BJ (cell line): Measurements from ENCODE around the gene LRP1B. TPM values are rescaled to one million over a fixed set of nuclear protein-coding genes. Genes with fewer than 3 reads are reported as not detected.

Experiments
- CTCF ChIA-PET: fragments of 350-600 bp; formaldehyde crosslinking; extraction: SDS; loops from one replicate; lab custom pipeline; 2021; ENCODE audit warnings: antibody characterized with exemption, inconsistent platforms; lab: Yijun Ruan, JAX
- POLR2A ChIA-PET: fragments of 300-600 bp; sonication (Branson Sonifier 250); formaldehyde crosslinking; extraction: SDS; loops from one replicate; lab custom pipeline; 2021; ENCODE audit warnings: antibody characterized with exemption; lab: Charles Lee
- DNase-seq: peaks from one replicate; pipeline ENCODE4 v3.0.0-alpha.2; 2011; ENCODE audit warnings: low read depth
- H3K27me3 ChIP-seq: 2 replicates; pipeline ENCODE4 v1.6.0; 2011; ENCODE audit warnings: low read length; ENCODE audit not compliant: control insufficient read depth, insufficient read depth
- H3K36me3 ChIP-seq: 2 replicates; pipeline ENCODE4 v1.5.1; 2011; ENCODE audit warnings: low read length; ENCODE audit not compliant: control insufficient read depth, insufficient read depth
- H3K4me3 ChIP-seq: 2 replicates; pipeline ENCODE4 v1.5.1; 2011; ENCODE audit warnings: low read depth, mild to moderate bottlenecking, control low read depth, low read length
- polyA plus RNA-seq: library from polyadenylated mRNA; depleted of rRNA; stranded (reverse); fragments of >200 nt; gene quantifications from 2 replicates; pipeline ENCODE4 v1.2.3, GENCODE V29; 2011
- TF ChIP-seq, protein P1 (sequence below): IDR thresholded peaks from 2 replicates; pipeline ENCODE4 v1.5.1; 2011; ENCODE audit warnings: low read depth, mild to moderate bottlenecking, control low read depth, inconsistent platforms, low read length, moderate library complexity; ENCODE audit not compliant: insufficient read depth

Gene LRP1B
- polyA plus RNA-seq, 1 experiment = 0.04 TPM

- ChIA-PET POLR2A (no interaction called here), CTCF (no interaction called here)
- TF ChIP-seq, protein P1, sequence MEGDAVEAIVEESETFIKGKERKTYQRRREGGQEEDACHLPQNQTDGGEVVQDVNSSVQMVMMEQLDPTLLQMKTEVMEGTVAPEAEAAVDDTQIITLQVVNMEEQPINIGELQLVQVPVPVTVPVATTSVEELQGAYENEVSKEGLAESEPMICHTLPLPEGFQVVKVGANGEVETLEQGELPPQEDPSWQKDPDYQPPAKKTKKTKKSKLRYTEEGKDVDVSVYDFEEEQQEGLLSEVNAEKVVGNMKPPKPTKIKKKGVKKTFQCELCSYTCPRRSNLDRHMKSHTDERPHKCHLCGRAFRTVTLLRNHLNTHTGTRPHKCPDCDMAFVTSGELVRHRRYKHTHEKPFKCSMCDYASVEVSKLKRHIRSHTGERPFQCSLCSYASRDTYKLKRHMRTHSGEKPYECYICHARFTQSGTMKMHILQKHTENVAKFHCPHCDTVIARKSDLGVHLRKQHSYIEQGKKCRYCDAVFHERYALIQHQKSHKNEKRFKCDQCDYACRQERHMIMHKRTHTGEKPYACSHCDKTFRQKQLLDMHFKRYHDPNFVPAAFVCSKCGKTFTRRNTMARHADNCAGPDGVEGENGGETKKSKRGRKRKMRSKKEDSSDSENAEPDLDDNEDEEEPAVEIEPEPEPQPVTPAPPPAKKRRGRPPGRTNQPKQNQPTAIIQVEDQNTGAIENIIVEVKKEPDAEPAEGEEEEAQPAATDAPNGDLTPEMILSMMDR = no peak
- Histone ChIP-seq H3K27me3 (no peaks in the 10 kb centered on the region), H3K4me3 (no peak overlapping the region), H3K36me3 (no peaks in the 10 kb centered on the region)
- DNase-seq = no peak
Measured at GRCh38 chr2:141316606-141317005, 814.2 kb downstream of the LRP1B start.

- Histone ChIP-seq H3K36me3 (no peaks in the 10 kb centered on the region), H3K27me3 (no peaks in the 10 kb centered on the region), H3K4me3 (no peak overlapping the region)
- TF ChIP-seq, protein P1 = no peak
- DNase-seq = no peak
- CTCF ChIA-PET = no interaction called here
- POLR2A ChIA-PET = no interaction called here
Measured at GRCh38 chr2:141316103-141316502, 814.7 kb downstream of the LRP1B start.

- ChIA-PET POLR2A (no interaction called here), CTCF (no interaction called here)
- H3K27me3 ChIP-seq = no peaks in the 10 kb centered on the region
- no peaks in the 10 kb centered on the region for H3K36me3 ChIP-seq
- DNase-seq = no peak
- TF ChIP-seq, protein P1 = no peak
- no peak overlapping the region for H3K4me3 ChIP-seq
Measured at GRCh38 chr2:141313972-141314371, 816.8 kb downstream of the LRP1B start.

- Histone ChIP-seq H3K36me3 (no peaks in the 10 kb centered on the region), H3K4me3 (no peak overlapping the region), H3K27me3 (no peaks in the 10 kb centered on the region)
- DNase-seq = no peak
- POLR2A ChIA-PET = no interaction called here
- CTCF ChIA-PET = no interaction called here
- TF ChIP-seq, protein P1 = no peak
Measured at GRCh38 chr2:141311430-141311829, 819.4 kb downstream of the LRP1B start.

DNA sequence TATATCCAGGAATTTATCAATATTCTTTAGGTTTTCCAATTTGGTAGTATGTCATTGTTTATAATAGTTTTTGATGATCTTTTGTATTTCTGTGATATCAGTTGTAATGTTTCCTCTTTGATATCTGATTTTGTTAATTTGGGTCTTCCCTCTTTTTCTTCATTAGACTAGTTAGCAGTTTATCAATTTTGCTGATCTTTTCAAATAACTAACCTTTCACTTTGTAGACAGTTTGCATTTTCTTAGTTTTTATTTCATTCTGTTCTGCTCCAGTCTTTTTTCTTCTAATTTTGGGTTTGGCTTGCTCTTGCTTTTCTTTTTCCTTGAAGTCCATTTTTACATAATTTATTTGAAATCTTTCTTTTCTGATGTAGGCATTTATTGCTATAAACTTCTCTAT, 824.4 kb downstream of the LRP1B start:
- TF ChIP-seq, protein P1 = no peak
- POLR2A ChIA-PET = no interaction called here
- DNase-seq = no peak
- CTCF ChIA-PET = interaction anchor here (0.6 kb wide), 1 partner anchor 328 kb away, joined by 3 read pairs; no protein-coding TSS in a partner anchor
- Histone ChIP-seq H3K36me3 (no peaks in the 10 kb centered on the region), H3K4me3 (no peak overlapping the region), H3K27me3 (no peaks in the 10 kb centered on the region)
